ENCODE measurements around the gene CAP2.

DNA sequence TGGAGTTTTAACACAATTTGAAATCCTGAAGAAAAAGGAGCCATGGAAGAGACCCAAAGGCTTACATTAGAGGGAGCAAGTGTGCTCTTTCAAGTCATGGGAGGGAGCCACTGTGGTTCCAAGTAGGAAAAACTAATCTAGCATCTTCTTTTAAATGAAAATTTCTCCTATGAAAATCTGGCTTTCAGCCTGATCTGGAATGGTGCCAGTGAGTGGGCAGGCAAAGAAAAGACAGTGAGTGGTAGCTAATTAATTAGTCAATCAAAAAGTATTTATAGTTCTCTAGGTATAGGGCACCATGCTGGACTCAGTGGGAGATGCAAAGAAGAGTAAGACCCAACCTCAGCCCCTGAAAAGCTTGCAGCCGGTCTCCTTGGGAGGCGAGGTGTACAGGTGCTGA, 21.9 kb downstream of the CAP2 start:
- TF ChIP-seq POLR2A (IDR thresholded peaks at IDR 0.05) = no peak
- TF ChIP-seq, protein P1, sequence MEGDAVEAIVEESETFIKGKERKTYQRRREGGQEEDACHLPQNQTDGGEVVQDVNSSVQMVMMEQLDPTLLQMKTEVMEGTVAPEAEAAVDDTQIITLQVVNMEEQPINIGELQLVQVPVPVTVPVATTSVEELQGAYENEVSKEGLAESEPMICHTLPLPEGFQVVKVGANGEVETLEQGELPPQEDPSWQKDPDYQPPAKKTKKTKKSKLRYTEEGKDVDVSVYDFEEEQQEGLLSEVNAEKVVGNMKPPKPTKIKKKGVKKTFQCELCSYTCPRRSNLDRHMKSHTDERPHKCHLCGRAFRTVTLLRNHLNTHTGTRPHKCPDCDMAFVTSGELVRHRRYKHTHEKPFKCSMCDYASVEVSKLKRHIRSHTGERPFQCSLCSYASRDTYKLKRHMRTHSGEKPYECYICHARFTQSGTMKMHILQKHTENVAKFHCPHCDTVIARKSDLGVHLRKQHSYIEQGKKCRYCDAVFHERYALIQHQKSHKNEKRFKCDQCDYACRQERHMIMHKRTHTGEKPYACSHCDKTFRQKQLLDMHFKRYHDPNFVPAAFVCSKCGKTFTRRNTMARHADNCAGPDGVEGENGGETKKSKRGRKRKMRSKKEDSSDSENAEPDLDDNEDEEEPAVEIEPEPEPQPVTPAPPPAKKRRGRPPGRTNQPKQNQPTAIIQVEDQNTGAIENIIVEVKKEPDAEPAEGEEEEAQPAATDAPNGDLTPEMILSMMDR (IDR thresholded peaks at IDR 0.05) = no peak

Measured in suprapubic skin (tissue), 3 donors.